ENCODE data around the gene ZNF394.
"Not testable (repeated sequence)": the region's sequence is repeated elsewhere in the genome, so short reads cannot be mapped to it uniquely, and the experiment has no call there.

ZNF394 gene

DNA sequence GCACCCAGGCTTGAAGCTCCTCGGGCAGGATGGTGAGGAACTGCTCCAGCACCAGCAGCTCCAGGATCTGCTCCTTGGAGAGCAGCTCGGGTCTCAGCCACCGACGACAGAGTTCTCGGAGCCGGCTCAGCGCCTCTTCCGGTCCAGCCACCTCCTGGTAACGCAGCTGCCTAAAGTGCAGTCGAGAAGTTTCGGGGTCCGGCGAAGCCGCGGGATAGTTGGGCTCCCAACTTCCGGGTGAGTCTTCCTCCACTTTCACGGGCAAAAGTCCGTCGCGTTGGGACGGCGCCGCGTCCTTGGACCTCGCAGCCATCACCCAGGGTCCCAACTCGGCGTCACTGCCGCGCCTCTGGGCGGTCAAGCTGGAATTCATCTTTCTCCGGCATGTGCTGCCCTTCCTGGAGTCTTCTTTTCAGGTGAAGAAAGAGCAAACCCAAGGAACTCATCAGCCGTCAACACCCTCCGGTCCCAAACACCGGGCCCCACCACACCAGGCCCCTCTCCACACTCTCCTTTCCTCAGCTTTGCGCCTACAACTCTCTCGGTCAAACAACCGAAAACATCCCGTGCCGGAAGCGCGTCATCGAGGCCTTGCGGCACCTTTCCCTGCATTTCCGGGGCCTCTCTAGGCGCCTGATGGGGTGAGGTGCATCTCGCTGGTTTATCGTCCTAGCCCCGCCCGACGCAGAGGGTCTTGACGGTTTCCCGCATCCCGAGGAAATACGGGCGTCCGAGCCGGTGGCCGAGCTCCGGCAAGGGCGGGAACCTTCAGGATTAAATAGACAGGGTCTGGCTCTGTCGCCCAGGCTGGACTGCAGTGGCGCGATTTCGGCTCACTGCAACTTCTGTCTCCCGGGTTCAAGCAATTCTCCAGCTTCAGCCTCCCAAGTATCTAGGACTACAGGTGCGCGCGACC lies at the start of gene ZNF394:
Gene ZNF394, minus strand, starts transcription at position 561 of the 916 bp plus-strand sequence. Its CDS starts 188 bp downstream, at position 373.
- DNase-seq (ENCODE audit: low spot score) = peak; percentile 90

DNA sequence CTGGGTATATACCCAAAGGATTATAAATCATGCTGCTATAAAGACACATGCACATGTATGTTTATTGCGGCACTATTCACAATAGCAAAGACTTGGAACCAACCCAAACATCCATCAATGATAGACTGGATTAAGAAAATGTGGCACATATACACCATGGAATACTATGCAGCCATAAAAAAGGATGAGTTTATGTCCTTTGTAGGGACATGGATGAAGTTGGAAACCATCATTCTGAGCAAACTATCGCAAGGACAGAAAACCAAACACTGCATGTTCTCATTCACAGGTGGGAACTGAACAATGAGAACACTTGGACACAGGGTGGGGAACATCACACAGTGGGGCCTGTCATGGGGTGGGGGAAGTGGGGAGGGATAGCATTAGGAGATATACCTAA lies 49.5 kb upstream of the ZNF394 start:
- not testable (repeated sequence) for DNase-seq (ENCODE audit: low spot score)

GRCh38 chr7:99545308-99545707 lies 45.2 kb upstream of the ZNF394 start:
- not testable (repeated sequence) for DNase-seq (ENCODE audit: low spot score)

- DNase-seq (ENCODE audit: low spot score) = no peak
Observed at GRCh38 chr7:99543916-99544315, 43.8 kb upstream of the ZNF394 start.

GRCh38 chr7:99543081-99543671 lies 43.1 kb upstream of the ZNF394 start:
- DNase-seq (ENCODE audit: low spot score) = no peak

- no peak for DNase-seq (ENCODE audit: low spot score)
Observed at GRCh38 chr7:99541212-99541611, 41.1 kb upstream of the ZNF394 start.

DNA sequence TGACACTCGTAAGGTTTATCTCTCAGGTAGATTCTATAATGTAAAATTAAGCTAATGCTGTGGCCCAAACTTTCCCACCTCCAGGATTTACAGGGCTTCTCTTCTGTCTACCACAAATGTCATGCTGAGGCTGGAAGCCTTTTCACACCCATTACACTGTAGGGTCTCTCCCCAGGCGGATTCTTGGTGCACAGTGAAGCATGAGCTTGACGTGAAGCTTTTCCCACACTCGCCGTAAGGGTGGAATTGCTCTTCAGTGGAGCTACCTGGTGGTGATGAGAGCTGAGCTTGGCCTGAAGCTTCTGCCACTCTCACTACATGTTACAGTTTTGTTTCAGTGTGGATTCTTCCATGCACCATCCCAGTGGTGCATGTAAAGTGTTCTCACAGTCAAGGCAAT lies 40.5 kb upstream of the ZNF394 start:
- DNase-seq (ENCODE audit: low spot score) = no peak

DNA sequence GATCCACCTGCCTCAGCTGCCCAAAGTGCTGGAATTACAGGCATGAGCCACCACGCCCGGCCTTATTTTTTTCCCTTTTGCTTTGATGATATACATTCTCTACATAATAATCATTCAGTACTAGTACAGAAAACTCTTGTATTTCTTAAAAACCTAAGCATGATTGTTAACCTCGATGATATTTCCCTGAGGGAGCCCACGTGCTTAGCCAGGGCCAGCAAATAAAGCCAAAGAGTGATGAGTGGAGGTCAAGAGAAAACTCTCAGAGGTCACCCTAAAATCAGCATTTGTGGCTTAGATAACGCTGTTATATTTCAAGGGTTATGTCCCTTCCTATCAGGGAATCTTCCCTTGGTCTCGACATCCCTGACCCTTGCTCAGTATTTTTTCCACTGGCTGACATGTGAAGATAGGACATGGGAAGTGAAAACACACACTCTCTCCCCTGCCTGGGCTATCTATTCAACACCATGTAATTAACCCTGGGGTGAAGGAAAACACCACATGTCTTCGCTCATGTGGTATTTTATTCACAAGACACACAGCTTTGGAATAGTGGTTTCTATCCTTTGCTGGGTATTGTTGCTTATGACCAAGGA lies 39.2 kb upstream of the ZNF394 start:
- no peak for DNase-seq (ENCODE audit: low spot score)

DNA sequence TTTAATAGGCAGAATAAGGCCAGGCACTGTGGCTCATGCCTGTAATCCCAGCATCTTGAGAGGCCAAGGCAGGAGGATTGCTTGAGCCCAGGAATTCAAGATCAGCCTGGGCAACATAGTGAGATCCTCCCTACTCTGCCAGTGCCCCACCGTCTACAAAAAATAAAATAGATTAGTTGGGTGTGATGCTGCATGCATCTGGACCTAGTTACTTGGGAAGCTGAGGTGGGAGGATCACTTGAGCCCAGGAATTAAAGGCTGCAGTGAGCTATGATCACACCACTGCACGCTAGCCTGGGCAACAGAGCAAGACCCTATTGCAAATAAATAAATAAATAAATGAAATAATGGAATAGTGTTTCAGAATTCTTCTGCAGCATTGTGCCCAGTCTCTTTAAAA lies 35.6 kb upstream of the ZNF394 start:
- no peak for DNase-seq (ENCODE audit: low spot score)

DNA sequence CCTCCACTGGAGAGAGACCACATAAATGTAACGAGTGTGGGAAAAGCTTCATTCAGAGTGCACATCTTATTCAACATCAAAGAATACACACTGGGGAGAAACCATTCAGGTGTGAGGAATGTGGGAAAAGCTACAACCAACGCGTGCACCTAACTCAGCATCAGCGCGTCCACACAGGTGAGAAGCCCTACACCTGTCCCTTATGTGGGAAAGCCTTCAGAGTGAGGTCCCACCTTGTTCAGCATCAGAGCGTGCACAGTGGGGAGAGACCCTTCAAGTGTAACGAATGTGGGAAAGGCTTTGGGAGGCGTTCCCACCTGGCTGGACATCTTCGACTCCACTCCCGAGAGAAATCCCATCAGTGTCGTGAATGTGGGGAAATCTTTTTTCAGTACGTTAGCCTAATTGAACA lies 31.3 kb upstream of the ZNF394 start:
- no peak for DNase-seq (ENCODE audit: low spot score)

DNA sequence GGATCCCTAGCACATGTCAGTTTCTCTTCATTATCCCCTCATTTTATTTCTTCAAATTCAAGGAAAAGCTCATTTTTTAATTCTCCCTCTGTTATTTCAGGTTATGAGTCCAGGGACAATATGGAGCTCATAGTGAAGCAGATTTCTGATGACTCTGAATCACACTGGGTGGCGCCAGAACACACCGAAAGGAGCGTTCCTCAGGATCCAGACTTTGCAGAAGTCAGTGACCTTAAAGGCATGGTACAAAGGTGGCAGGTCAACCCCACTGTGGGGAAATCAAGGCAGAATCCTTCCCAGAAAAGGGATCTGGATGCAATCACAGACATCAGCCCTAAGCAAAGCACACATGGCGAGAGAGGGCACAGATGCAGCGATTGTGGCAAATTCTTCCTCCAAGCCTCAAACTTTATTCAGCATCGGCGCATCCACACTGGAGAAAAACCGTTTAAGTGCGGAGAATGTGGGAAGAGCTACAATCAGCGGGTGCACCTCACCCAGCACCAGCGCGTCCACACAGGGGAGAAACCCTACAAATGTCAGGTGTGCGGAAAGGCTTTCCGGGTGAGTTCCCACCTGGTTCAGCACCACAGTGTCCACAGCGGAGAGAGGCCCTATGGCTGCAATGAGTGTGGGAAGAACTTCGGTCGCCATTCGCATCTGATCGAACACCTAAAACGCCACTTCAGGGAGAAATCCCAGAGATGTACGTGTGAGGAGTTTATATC lies 25.8 kb upstream of the ZNF394 start:
- DNase-seq (ENCODE audit: low spot score) = no peak

GRCh38 chr7:99521399-99521798 lies 21.3 kb upstream of the ZNF394 start:
- no peak for DNase-seq (ENCODE audit: low spot score)

DNA sequence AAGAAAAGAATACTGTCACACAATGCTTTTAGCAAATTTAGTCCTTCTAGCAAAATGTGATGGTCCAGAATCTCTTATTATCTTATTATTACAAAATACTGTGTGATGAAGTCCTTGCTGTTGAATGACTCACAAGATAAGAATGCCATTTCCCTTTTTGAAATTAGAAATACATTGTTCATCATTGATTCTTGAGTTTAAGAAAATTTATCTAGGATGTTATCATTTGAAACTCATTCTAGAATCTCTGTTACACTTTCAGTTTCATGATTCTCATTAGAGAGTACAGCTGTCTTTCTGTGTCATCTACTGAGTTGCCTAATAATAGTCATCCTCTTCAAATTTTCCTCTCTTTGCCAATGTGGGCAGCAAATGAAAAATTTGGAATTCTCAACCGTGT lies 14.0 kb upstream of the ZNF394 start:
- no peak for DNase-seq (ENCODE audit: low spot score)

- no peak for DNase-seq (ENCODE audit: low spot score)
Observed at GRCh38 chr7:99505324-99505662, 5.2 kb upstream of the ZNF394 start.

DNA sequence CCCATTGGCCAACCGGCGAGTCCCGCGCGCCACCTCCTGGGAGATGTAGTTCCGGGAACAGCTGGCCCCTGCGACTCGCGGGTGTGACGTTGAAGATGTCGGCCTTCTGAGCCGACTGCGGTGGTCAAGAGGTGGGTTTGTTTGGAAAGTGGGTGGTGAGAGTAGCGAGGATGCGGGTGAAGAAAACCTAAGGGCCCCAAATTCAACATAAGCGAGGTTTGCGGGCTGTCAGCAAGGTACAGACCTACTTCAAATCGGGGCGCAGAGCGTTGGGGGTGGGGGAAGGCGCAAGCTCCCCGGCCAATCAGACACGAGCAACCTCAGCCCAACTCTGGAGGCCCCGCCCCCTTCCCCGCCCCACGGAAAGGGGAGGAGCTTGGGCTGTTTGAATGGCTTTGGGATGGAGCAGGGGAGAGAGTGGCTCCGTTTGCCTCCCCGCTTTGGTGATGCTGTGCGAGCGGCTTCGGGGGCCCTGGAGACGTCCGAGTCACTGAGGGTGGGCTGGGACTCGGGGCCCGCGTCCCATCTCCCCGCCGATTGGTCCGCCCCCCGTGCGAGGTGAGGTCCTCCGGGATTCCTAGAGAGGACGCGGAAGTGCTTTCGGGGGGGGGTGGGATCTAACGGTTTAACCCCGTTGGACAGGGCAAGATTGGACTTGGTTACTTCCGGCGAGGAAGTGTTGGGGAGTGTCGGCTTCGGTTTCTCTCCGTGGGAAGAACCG lies 4.7 kb upstream of the ZNF394 start, which contains the start of gene ZKSCAN5:
Gene ZKSCAN5, plus strand, starts transcription at position 60 of the 721 bp plus-strand sequence. CDS start 1,383 bp downstream, outside the sequence.
- peak; percentile 99 for DNase-seq (ENCODE audit: low spot score)

DNA sequence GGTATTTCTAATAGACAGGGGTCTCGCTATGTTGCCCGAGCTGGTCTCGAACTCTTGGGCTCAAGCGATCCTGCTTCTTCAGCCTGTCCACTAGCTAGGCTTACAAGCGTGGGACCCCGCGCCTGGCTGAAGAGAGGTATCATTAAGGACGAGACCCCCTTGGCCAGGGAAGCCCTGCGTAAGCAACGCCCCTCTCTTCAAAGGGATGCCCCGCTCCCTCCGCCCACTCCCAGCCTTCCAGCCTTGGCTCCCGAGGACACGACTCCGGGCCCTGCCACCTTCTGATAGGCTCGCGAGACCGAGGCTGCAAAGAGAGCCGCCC lies 4.2 kb upstream of the ZNF394 start:
- no peak for DNase-seq (ENCODE audit: low spot score)

DNA sequence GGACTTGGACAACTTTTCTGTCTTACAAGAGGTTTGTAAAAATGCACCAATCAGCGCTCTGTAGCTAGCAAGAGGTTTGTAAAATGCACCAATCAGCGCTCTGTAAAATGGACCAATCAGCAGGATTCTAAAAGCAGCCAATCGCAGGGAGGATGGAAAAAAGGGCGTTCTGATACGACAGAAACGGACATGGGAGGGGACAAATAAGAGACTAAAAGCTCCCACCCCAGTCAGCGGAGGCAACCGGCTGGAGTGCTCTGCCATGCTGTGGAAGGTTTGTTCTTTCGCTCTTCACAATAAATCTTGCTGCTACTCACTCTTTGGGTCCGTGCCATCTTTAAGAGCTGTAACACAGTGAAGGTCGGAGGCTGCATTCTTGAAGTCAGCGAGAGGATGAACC lies 1.2 kb upstream of the ZNF394 start:
- not testable (repeated sequence) for DNase-seq (ENCODE audit: low spot score)

DNA sequence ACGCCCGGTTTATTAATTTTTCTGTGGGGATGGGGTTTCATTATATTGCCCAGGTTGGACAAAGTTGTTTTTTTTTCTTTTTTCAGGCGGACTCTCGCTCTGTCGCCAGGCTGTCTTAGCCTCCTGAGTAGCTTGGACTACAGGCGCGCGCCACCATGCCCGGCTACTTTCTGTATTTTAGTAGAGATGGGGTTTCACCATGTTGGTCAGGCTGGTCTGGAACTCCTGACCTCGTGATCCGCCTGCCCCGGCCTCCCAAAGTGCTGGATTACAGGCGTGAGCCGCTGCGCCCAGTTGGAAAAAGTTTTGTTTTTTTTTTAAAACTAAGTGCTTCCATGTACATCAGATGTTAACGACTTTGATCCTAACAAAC lies 542 bp upstream of the ZNF394 start:
- DNase-seq (ENCODE audit: low spot score) = no peak

GRCh38 chr7:99499371-99499720 lies 735 bp downstream of the ZNF394 start:
- no peak for DNase-seq (ENCODE audit: low spot score)

DNA sequence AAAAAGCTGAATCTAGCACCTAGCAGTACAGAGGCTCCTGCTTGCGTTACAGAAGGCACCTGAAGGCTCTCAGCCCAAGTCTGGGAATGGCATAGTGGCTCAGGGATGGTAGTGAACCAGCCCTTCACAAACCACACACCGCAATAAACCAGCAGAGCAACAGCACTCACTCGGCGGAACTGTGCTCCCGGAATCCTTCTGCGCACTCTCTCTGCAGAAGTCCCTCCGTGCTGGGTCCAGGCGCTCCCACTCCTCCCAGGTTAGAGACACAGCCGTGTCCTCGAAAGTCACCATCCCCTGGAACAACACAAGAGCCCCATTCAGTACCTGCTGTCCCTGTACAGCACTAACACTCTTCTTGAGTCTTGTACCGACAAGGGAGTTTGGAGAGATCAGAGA lies 1.5 kb downstream of the ZNF394 start:
- DNase-seq (ENCODE audit: low spot score) = no peak

DNA sequence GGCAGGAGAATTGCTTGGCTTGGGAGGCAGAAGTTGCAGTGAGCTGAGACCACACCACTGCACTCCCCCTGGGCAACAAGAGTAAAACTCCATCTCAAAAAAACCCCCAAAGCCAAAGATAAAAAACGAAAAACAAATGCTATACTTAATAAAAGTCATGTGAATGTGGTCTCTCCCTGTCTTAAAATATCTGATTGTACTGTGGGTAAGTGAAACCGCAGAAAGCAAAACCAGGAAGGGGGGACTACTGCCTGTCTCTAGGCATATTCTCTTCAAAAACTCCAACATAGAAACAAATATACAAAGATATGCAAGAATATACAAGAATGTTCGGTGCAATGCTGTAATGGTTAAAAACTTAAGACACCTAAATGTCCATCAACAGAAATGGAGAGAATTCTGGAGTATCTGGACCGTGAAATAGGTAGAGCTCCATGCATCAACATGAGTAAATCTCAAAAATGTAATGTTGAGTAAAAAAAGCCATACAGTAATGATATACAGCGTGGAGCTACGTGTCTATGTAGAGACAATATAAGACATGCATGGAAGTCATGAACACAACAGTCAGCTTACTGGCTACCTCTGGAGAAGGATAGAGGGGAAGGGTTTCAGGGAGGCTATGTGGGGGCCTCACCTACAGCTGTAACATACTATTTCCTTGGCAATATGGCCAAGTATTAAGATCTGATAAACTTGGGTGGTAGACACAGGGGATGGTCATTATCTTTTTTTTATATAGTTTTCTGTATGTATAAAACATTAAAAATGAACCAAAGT lies 2.1 kb downstream of the ZNF394 start:
- DNase-seq (ENCODE audit: low spot score) = no peak

Data from left forelimb (tissue), 1 donor.